ENCODE data around the gene SUGCT. TPM values are rescaled to one million over a fixed set of nuclear protein-coding genes. Genes with fewer than 3 reads are reported as not detected.
"Not testable (repeated sequence)": the region's sequence is repeated elsewhere in the genome, so short reads cannot be mapped to it uniquely, and the experiment has no call there.

The SUGCT gene
- total RNA-seq, 2 experiments from 2014 or later = 0.95 to 1.2 TPM

DNA sequence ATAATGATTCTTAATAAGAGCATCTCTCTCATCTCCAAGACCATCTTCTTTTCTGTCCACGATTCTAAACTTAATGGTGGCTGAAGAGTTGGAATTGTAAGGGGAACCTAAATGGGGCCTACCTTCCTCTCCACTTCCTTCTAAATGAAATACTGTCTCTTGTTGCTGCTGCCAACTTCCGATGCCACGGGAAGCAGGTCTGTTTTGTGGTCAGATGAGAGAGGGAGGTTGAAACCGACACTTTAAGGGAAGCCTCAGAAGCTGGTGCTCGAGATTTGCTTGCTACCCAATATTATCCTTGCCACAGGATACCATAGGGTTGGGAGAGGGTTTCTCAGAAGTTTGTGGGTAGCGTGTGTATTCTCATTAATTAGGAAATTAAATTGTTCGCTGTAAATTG, 464.1 kb downstream of the SUGCT start:
- Histone ChIP-seq H3K36me3 (ENCODE audit: insufficient read depth, low read length) (no peaks in the 10 kb centered on the region), H3K4me3 (ENCODE audit: low read length) (no peak overlapping the region), H3K27ac (ENCODE audit: low read depth in 1 of 2, low read length in 2 of 2) (no peak overlapping the region), H3K27me3 (ENCODE audit: control insufficient read depth in 1 of 2, insufficient read depth in 2 of 2, low read length in 2 of 2) (no peaks in the 10 kb centered on the region), H3K4me1 (ENCODE audit: insufficient read depth, low read length) (no peaks in the 10 kb centered on the region), H3K9me3 (ENCODE audit: control insufficient read depth in 1 of 2, insufficient read depth in 1 of 2, low read length in 2 of 2) (no peaks in the 10 kb centered on the region)
- ChIA-PET POLR2A (no interaction called here), CTCF (no interaction called here)
- TF ChIP-seq CTCF (IDR thresholded peaks at IDR 0.05) = no peak
- Mint-ChIP-seq H3K4me1 (ENCODE audit: low read depth) (peaks cover 17% of the 10 kb centered on the region), H3K36me3 (ENCODE audit: low read depth) (no peaks in the 10 kb centered on the region), H3K27me3 (peaks cover 5% of the 10 kb centered on the region), H3K9me3 (no peaks in the 10 kb centered on the region), H3K27ac (no peak overlapping the region), H3K4me3 (no peak overlapping the region)
- intact Hi-C loops (cut with DNase I, micrococcal nuclease) = no loop called here
- ATAC-seq (ENCODE audit: poor library complexity) (no peak), DNase-seq (no peak)

DNA sequence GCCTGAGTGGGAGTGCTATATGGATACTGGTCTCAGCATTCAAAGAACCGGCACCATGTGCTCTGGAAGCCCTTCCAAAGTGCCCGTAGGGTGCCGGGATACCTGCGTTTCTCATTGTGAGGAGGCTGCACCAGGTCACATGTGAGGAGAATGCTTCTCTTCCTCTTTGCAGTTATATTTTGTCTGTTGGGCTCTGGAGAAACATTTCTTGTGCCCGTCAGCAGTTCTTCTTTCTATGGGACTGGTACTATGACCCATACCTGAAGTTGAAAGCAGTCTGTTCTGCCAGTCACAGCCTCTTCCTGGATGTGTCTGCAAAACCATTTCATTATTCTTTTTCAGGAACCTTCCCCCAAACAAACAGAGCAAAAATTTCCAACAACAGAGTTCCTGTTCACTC, 465.0 kb downstream of the SUGCT start:
- H3K4me3 ChIP-seq (ENCODE audit: low read length) = no peak overlapping the region
- Mint-ChIP-seq H3K9me3 (no peaks in the 10 kb centered on the region), H3K27me3 (peaks cover 5% of the 10 kb centered on the region), H3K4me3 (no peak overlapping the region), H3K36me3 (ENCODE audit: low read depth) (no peaks in the 10 kb centered on the region), H3K27ac (no peak overlapping the region), H3K4me1 (ENCODE audit: low read depth) (peaks cover 17% of the 10 kb centered on the region)
- CTCF ChIA-PET = no interaction called here
- H3K36me3 ChIP-seq (ENCODE audit: insufficient read depth, low read length) = no peaks in the 10 kb centered on the region
- intact Hi-C loops (cut with DNase I, micrococcal nuclease) = loop anchor here in 1 of 2 experiments (10.0 kb wide), 1 partner anchor 365 kb away; no protein-coding TSS in a partner anchor
- H3K4me1 ChIP-seq (ENCODE audit: insufficient read depth, low read length) = no peaks in the 10 kb centered on the region
- no peak for ATAC-seq (ENCODE audit: poor library complexity)
- H3K27me3 ChIP-seq (ENCODE audit: control insufficient read depth in 1 of 2, insufficient read depth in 2 of 2, low read length in 2 of 2) = no peaks in the 10 kb centered on the region
- no peak for TF ChIP-seq CTCF (IDR thresholded peaks at IDR 0.05)
- no peak overlapping the region for H3K27ac ChIP-seq (ENCODE audit: low read depth in 1 of 2, low read length in 2 of 2)
- peaks cover 0 to 2% of the 10 kb centered on the region in 2 experiments for H3K9me3 ChIP-seq (ENCODE audit: control insufficient read depth in 1 of 2, insufficient read depth in 1 of 2, low read length in 2 of 2)
- no peak for DNase-seq
- POLR2A ChIA-PET = no interaction called here

- peaks cover 17% of the 10 kb centered on the region for H3K4me1 Mint-ChIP-seq (ENCODE audit: low read depth)
- H3K36me3 Mint-ChIP-seq (ENCODE audit: low read depth); DNase-seq; H3K27ac ChIP-seq (ENCODE audit: low read depth in 1 of 2, low read length in 2 of 2); H3K27ac Mint-ChIP-seq; H3K9me3 ChIP-seq (ENCODE audit: control insufficient read depth in 1 of 2, insufficient read depth in 1 of 2, low read length in 2 of 2); H3K4me3 Mint-ChIP-seq; CTCF ChIA-PET; H3K9me3 Mint-ChIP-seq; ATAC-seq (ENCODE audit: poor library complexity); POLR2A ChIA-PET; H3K36me3 ChIP-seq (ENCODE audit: insufficient read depth, low read length); H3K4me3 ChIP-seq (ENCODE audit: low read length); H3K27me3 Mint-ChIP-seq; H3K27me3 ChIP-seq (ENCODE audit: control insufficient read depth in 1 of 2, insufficient read depth in 2 of 2, low read length in 2 of 2); H3K4me1 ChIP-seq (ENCODE audit: insufficient read depth, low read length): not testable (repeated sequence)
- intact Hi-C loops (cut with DNase I, micrococcal nuclease) = loop anchor here in 1 of 2 experiments (10.0 kb wide), 1 partner anchor 368 kb away; no protein-coding TSS in a partner anchor
Measured at GRCh38 chr7:40602351-40602750, 467.5 kb downstream of the SUGCT start.
